GM18507 (cell line): Measurements from ENCODE around the gene GOLGA8K.
"Not testable (repeated sequence)": the region's sequence is repeated elsewhere in the genome, so short reads cannot be mapped to it uniquely, and the experiment has no call there.

Experiments used
- DNase-seq: peaks from one replicate; pipeline ENCODE4 v3.0.0; 2011; ENCODE audit warnings: low read depth; ENCODE audit not compliant: insufficient read length; ENCODE audit errors: extremely low spot score
- FAIRE-seq: peaks from 2 replicates; lab custom pipeline; 2011; peaks lifted over from hg19 to GRCh38; lab: Jason Lieb, UNC

The GOLGA8K gene, protein sequence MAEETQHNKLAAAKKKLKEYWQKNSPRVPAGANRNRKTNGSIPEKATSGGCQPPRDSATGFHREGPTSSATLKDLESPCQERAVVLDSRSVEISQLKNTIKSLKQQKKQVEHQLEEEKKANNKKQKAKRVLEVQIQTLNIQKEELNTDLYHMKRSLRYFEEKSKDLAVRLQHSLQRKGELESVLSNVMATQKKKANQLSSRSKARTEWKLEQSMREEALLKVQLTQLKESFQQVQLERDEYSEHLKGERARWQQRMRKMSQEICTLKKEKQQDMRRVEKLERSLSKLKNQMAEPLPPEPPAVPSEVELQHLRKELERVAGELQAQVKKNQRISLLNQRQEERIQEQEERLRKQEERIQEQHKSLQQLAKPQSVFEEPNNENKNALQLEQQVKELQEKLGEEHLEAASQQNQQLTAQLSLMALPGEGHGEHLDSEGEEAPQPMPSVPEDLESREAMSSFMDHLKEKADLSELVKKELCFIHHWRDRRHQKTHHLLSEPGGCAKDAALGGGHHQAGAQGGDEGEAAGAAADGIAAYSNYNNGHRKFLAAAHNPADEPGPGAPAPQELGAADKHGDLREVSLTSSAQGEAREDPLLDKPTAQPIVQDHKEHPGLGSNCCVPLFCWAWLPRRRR

GRCh38 chr15:32403192-32403591 is at the start of gene GOLGA8K:
GOLGA8K (minus strand) TSS chr15:32403292; CDS start chr15:32403194, 98 bp downstream.
- not testable (repeated sequence) for FAIRE-seq, DNase-seq

GRCh38 chr15:32440445-32440977 is 37.4 kb upstream of the GOLGA8K start:
- FAIRE-seq, DNase-seq: not testable (repeated sequence)

DNA sequence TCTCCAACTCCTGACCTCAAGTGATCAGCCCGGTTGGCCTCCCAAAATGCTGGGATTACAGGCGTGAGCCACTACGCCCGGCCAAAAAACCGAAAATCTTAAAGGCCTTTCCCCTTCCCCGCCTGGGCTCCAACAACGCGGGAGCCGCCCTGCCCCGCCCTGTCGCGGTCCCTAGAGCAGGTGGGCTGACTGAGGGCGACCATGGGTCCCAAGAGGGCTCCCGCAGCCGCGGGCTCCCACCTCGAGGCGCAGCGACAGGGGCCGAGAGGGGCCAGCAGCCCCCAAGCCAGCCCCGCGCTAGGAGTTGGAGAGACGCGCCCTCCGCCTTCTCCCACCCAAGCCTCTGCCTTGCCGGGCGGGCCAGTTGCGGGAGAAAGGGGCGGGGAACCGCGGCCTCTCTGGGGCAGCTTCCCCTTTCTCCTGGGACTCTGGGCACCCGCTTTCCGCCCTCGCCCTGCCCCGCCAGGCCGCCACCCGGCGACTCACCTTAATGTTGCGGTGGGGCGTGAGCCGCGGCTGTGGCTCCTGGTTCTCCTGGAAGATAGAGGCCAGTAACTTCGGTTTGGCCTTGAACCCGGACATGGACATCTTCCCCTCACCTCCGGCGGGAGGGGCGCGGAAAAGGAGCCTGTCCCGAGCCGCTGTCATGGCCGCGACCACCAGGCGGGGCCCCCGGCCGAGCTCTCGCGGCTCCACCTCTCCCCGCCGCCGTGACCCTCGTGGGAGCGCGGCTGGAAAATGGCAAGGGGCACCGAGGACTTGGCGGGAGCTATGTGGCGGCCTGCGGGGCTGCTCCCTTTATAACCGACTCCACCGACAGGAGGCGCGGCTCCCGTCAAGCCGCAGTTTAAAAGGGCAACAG is 31.2 kb upstream of the GOLGA8K start:
- FAIRE-seq, DNase-seq: not testable (repeated sequence)

DNA sequence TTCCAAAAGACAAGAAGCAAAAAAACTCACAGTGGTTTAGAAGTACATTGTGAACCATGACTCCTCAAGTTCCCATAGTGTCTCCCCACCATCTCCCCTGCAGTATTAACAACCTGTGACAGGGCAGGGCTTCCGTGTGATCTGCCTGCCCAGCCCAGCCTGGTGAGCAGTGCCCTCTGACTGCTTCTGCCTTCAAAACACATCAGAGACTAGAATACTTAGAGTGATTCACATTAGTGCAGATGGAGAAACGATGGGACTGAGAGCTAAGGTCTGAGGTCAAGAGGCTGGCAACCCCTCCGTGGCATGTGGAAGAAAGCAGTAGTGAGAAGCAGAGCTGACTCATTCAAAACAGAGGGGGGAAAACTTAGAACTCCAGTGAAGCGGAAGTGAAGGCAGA is 24.5 kb upstream of the GOLGA8K start:
- not testable (repeated sequence) for DNase-seq, FAIRE-seq

DNA sequence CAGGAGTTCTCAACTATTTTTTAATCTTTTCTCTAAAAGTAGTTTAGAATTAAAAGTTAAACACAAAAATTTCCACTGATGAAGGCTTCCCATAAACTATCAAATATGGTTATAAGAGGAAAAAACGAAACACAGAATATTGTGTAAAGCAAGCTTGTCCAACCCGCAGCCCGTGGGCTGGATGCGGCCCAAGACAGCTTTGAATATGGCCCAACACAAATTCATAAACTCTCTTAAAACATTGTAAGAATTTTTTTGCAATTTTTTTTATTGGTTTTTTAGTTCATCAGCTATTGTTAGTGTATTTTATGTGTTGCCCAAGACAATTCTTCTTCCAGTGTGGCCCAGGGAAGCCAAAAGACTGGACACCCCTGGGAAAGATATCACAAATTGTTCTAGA is 23.4 kb upstream of the GOLGA8K start:
- FAIRE-seq, DNase-seq: not testable (repeated sequence)

- not testable (repeated sequence) for DNase-seq, FAIRE-seq
Observed at GRCh38 chr15:32407903-32408302, 4.8 kb upstream of the GOLGA8K start.

DNA sequence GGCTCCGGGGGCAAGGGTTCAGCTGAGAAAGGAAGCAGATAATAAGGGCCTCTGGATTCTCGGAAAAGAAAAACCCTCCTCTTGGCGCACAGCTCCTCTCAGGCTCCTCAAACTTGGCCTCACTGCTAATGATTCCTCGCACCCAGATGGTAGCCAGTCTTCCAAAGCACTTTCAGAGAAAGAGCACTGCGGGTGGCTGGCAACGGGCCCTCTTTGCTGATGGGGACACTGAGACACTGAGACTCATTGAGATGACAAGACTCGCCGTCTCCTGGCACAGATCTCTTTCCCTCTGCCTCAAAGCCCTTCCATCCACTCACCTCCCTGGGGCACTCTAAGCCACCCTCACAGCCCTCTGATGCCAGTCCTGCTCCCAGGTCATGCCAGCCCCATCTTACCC is 6.6 kb downstream of the GOLGA8K start:
- FAIRE-seq: not testable (repeated sequence)

GRCh38 chr15:32394745-32395144 is 8.3 kb downstream of the GOLGA8K start:
- DNase-seq, FAIRE-seq: not testable (repeated sequence)

More for the DNA sequence above, 6.6 kb downstream of the GOLGA8K start:
- DNase-seq: not testable (repeated sequence)

GRCh38 chr15:32388050-32388648 is 14.9 kb downstream of the GOLGA8K start:
- not testable (repeated sequence) for DNase-seq, FAIRE-seq

DNA sequence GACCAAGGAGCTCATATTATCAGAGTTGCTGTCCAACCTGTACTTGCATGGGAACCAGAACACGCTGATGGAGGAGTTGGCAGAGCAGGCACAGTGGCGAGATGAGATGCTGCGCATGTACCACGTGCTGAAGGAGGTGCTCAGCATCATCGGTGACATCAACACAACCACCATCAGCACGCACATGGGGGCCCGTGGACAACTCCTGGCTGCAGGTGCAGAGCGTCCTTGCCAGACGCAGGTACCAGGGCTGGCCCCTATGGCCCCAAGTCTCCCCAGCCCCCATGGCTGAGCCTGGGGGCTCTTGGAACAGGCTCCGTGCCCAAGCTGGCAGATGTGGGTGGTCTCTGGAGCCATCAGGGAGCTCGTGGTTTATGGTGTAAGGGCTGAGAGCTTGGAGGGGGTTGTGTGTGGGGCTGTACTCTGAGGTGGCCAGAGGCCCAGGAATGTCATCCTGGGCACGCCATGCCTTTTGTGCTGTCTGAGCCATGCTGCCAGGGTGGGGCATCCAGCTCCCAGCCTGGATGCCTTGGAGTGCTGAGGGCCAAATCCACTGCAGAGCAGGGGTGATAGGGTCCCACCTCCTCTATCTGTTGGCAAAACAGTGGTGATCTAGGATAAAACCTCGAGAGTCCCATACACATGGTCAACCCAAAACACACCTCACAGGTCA is 17.1 kb downstream of the GOLGA8K start:
- FAIRE-seq: not testable (repeated sequence)

GRCh38 chr15:32374185-32374584 is 28.9 kb downstream of the GOLGA8K start:
- not testable (repeated sequence) for DNase-seq, FAIRE-seq

More for the DNA sequence above, 17.1 kb downstream of the GOLGA8K start:
- DNase-seq: not testable (repeated sequence)

- DNase-seq, FAIRE-seq: not testable (repeated sequence)
Observed at GRCh38 chr15:32373707-32374106, 29.4 kb downstream of the GOLGA8K start.

DNA sequence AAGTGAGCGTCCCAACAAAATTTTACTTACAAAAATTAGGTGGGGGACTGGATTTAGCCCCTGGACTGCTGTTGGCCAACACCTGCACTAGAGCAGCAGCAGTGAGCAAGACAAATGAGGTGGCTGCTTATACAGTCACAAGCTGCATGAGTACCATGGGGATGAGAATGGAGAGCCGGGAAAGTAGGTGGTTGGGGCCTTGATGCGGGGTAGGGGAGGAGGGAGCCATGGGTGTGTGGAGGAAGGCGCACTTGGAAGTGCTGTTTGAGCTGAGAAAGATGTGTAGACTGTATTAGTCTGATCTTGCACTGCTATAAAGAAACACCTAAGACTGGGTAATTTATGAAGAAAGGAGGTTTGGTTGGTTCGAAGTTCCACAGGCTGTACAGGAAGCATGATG is 31.0 kb downstream of the GOLGA8K start:
- FAIRE-seq, DNase-seq: not testable (repeated sequence)

- FAIRE-seq, DNase-seq: not testable (repeated sequence)
Observed at GRCh38 chr15:32370526-32370925, 32.6 kb downstream of the GOLGA8K start.

DNA sequence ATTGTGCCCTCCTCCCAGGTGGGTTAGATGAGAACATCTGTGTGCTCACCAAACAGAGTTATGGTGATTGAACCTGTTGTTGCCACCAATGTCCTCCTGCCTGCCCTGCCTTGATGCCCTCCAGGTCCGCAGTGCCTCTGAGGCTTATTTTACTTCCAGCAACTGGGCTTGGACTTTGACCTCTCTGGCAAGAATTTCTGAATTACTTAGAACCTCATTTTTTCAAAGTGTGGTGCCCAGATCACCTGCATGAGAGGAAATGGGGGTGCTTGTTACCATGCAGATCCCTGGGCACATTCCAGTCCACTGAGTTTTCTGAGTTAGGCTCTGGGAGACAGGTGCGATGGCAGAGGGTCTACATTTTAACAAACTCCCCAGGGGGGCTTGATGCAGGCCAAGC is 33.0 kb downstream of the GOLGA8K start:
- not testable (repeated sequence) for FAIRE-seq, DNase-seq

DNA sequence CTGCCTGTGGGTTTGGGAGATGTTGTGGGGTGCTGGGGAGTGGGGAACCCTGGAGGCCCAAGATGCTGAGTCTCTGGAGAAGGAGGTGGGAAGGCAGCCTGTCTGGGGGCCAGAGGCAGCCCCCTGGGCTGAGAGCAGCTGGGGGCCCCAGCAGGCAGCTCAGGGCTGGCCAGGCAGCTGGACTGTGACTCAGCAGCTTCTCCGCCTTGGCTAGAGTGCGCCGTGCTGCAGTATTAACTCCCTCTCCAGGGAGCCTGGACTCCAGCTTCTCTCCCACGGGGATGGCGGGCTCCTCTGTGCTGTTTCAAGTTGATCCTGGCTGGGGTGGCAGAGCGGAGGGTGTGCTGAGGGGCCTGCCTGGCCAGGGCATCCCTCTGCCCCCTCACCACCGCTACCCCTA is 36.6 kb downstream of the GOLGA8K start:
- not testable (repeated sequence) for DNase-seq, FAIRE-seq

DNA sequence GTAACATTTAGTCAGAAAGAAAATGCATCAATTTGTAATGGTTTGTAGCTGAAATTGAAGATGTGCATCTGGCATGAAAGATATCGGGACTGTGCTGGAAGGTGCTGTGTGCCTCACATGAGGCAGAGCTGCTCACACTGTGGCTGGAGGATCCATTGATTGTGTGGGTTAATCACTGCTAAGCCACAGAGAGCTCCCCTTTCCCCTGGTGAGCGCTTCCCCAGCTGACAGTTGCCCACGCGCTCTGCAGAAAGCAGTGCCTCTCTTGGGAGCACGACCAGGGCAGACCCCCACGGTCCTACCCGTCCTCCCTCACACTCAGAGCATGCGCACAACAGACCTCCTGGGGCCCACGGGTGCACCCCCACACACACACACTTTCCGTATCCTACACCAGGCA is 37.1 kb downstream of the GOLGA8K start:
- FAIRE-seq, DNase-seq: not testable (repeated sequence)

DNA sequence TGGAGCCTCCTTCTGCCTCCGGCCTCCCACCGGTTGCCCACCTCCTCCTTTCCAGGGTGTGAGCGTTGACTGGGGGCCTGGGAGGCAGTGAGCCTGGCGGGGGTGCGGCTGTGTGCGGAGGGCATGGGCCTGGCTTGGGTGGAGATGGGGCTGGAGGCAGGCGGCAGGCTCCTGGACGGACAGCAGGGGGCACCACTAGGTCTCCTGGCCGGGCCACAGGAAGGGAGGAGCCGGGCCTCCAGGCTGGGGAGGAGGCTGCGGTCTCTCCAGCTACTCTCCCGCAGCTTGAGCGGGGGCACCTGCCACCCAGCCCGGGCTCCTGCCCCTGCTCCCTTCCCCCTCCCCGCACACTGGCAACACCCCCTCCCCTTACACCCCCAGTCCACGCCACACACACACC is 38.1 kb downstream of the GOLGA8K start:
- FAIRE-seq: peak; percentile 64
- not testable (repeated sequence) for DNase-seq
